ENCODE measurements around the gene MN1. TPM values are rescaled to one million over a fixed set of nuclear protein-coding genes. Genes with fewer than 3 reads are reported as not detected.
A peak's percentile ranks its signal among the peaks of the same experiment; 100 is the strongest.

MN1 gene
- total RNA-seq, 1 donor from 2014 or later = 6.1 TPM

DNA sequence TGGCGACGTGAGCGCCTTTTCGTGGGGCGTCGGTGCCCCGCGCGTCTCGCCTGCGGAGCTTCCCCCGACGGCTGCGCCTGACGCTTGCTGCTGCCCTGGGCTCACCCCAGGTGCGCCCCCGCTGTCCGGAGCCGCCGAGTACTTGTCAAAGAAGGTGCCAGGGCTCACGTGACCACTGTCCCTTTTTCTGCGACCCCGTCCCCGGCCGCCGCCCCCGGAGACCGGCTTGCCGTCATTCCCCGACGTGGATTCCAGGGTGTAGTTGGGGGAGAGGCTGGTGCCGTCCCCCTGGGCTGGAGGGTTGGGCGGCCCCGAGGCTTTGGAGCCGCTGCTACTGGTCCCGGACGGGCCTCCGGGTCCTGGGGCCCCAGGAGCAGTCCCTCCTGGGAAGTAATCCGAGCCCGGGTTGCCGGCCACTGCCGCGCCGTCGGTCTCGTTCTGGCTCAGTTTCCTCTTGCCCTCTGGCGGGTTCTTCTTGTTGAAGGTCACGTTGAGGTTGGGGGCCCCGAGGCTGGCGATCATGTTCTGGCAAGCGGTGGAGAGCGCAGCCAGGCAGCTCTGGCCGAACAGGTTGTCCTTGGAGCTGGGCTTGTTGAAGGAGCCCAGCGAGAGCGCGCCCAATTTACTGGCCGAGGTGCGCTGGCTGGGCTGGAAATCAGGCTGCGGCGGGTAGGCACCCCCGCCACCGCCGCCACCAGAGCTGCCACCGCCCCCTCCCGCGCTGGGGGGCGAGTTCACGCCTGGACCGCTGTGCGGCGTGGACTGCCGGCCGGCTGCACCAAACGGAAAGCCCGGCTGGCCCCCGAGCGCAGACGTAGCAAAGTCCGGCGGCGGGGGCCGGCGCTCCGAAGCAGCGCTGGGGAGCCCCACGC lies 3.8 kb downstream of the MN1 start:
- H3K4me1 ChIP-seq = peaks cover 57% of the 10 kb centered on the region
- H3K9me3 ChIP-seq = no peaks in the 10 kb centered on the region
- no peaks in the 10 kb centered on the region for H3K27me3 ChIP-seq
- intact Hi-C loops (cut with DNase I) = loop anchor here (1.0 to 10.0 kb wide), 2 partner anchors 46 to 133 kb away; no protein-coding TSS in a partner anchor
- TF ChIP-seq POLR2AphosphoS5 (IDR thresholded peaks at IDR 0.05; ENCODE audit: insufficient read depth in 1 of 2, low read depth in 1 of 2) (no peak), POLR2A (IDR thresholded peaks at IDR 0.05) (no peak)
- TF ChIP-seq, protein P1, sequence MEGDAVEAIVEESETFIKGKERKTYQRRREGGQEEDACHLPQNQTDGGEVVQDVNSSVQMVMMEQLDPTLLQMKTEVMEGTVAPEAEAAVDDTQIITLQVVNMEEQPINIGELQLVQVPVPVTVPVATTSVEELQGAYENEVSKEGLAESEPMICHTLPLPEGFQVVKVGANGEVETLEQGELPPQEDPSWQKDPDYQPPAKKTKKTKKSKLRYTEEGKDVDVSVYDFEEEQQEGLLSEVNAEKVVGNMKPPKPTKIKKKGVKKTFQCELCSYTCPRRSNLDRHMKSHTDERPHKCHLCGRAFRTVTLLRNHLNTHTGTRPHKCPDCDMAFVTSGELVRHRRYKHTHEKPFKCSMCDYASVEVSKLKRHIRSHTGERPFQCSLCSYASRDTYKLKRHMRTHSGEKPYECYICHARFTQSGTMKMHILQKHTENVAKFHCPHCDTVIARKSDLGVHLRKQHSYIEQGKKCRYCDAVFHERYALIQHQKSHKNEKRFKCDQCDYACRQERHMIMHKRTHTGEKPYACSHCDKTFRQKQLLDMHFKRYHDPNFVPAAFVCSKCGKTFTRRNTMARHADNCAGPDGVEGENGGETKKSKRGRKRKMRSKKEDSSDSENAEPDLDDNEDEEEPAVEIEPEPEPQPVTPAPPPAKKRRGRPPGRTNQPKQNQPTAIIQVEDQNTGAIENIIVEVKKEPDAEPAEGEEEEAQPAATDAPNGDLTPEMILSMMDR (IDR thresholded peaks at IDR 0.05) = no peak
- H3K27ac ChIP-seq = no peak overlapping the region
- H3K36me3 ChIP-seq = no peaks in the 10 kb centered on the region
- DNase-seq (ENCODE audit: extremely low spot score in 2 of 2) = no peak
- H3K4me3 ChIP-seq = no peak overlapping the region

DNA sequence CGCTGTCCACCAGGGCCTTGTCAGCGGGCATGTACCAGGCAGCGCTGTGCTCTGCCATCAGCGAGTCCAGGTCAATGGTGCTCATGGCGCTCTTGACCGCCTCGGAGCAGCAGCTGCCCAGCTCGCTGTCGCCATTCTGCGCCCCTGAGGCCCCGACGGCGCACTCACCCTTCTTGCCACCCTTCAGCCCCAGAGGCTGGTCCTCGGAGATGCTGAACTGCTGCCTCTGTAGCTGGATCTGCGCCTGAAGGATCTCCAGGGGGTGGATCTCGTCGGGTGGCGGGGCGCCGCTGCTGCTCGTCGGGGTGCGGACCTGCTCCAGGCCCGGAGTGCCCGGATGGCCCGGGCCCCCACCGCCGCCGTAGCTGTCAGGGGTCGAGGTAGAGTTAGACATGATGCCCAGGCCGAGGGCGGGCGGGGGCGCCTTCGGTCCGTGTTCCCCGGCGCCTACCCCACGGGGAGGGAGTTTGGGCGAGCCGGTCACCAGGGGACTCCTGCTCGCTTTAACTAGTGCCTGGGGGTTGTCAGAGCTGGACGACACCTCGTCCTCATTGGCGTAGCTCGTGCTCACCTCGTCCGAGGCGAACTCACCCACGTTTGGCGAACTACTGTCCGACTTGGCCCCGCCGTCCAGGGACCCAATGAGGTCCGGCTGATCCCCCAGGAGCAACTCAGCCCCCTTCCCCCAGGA lies 4.6 kb downstream of the MN1 start:
- Histone ChIP-seq H3K27me3 (no peaks in the 10 kb centered on the region), H3K9me3 (no peaks in the 10 kb centered on the region), H3K4me1 (peaks cover 53% of the 10 kb centered on the region), H3K27ac (no peak overlapping the region), H3K36me3 (no peaks in the 10 kb centered on the region), H3K4me3 (no peak overlapping the region)
- intact Hi-C loops (cut with DNase I) = loop anchor here (1.0 to 10.0 kb wide), 2 partner anchors 46 to 132 kb away; no protein-coding TSS in a partner anchor
- TF ChIP-seq, protein P1 (IDR thresholded peaks at IDR 0.05) = no peak
- TF ChIP-seq POLR2A (IDR thresholded peaks at IDR 0.05) (no peak), POLR2AphosphoS5 (IDR thresholded peaks at IDR 0.05; ENCODE audit: insufficient read depth in 1 of 2, low read depth in 1 of 2) (no peak)
- DNase-seq (ENCODE audit: extremely low spot score in 2 of 2) = no peak

DNA sequence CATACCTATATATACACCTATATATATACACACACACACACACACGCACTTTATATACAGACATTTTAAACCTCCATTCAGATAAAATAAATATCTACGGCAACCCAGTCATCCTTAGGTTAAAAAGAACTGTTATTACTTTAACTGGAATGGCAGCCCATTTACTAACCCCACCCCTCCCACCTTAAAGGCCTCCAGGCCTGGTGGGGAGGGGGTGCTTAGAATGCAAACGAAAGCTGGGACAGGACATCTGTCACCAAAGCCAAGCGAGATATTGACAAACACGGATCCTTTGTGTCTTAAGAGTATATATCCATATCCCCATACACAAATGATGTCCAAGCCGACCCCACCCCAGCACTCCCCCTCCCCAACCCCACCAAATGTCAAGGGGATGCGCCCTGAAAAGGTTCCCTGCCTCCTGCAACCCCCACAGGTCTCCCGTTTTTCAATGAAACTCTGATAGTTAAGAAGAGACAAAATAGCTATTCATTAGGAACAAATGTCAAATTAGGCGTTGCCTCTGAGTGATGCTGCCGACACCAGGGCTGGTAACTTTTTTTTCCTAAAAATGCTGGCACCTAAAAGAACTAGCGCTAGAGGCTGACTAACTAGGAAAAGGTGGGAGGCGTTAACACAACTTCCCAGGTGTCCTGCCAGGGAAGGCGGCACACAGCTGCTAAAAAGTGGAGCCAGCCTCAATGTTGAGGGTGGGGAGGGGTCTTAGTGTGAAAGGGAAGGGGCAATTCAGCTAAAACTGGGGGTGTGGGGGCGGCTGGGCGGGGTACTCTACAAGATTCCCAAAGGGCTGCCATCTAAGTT lies 5.6 kb downstream of the MN1 start:
- H3K9me3 ChIP-seq = no peaks in the 10 kb centered on the region
- TF ChIP-seq POLR2AphosphoS5 (IDR thresholded peaks at IDR 0.05; ENCODE audit: insufficient read depth in 1 of 2, low read depth in 1 of 2) = no peak
- TF ChIP-seq POLR2A (IDR thresholded peaks at IDR 0.05) = no peak
- TF ChIP-seq, protein P1 (IDR thresholded peaks at IDR 0.05) = no peak
- H3K36me3 ChIP-seq = no peaks in the 10 kb centered on the region
- H3K4me1 ChIP-seq = peaks cover 52% of the 10 kb centered on the region
- DNase-seq (ENCODE audit: extremely low spot score in 2 of 2) = no peak
- no peak overlapping the region for H3K27ac ChIP-seq
- H3K27me3 ChIP-seq = no peaks in the 10 kb centered on the region
- H3K4me3 ChIP-seq = peak overlapping the region in 1 of 2 donors; percentile 6
- intact Hi-C loops (cut with DNase I) = loop anchor here (10.0 kb wide), 1 partner anchor 131 kb away; no protein-coding TSS in a partner anchor

DNA sequence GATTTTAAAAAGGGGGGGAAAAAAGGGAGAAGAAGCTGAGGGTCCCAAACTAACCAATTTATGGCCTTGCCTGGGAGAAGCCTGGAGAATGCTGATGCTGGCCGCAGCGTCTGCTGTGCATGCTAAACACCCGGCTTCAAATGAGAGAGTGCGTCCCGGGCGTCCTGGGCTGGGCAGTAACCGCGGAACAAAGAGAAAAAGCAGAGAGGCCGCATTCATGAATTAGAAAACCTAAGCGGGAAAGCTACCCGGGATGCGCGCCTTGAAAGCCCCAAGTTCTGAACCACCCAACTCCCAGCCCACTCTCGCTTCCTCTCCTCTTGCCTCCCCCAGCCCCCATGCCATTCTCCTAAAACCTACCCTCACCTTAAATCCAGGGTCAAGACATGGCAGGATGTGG lies 6.5 kb downstream of the MN1 start:
- no peak for TF ChIP-seq POLR2AphosphoS5 (IDR thresholded peaks at IDR 0.05; ENCODE audit: insufficient read depth in 1 of 2, low read depth in 1 of 2)
- TF ChIP-seq, protein P1 (IDR thresholded peaks at IDR 0.05) = no peak
- no peak for TF ChIP-seq POLR2A (IDR thresholded peaks at IDR 0.05)
- H3K4me1 ChIP-seq = peaks cover 43% of the 10 kb centered on the region

More for the DNA sequence above, 6.5 kb downstream of the MN1 start:
- no peak for DNase-seq (ENCODE audit: extremely low spot score in 2 of 2)
- no peaks in the 10 kb centered on the region for H3K36me3 ChIP-seq
- H3K27me3 ChIP-seq = no peaks in the 10 kb centered on the region
- H3K27ac ChIP-seq = no peak overlapping the region
- intact Hi-C loops (cut with DNase I) = loop anchor here (10.0 kb wide), 1 partner anchor 130 kb away; no protein-coding TSS in a partner anchor
- H3K9me3 ChIP-seq = no peaks in the 10 kb centered on the region
- no peak overlapping the region for H3K4me3 ChIP-seq

Data from vagina (tissue), 2 donors.